Neutrophil (primary cell): Measurements from ENCODE around the gene NEDD4L.

Source experiments
- H3K27ac ChIP-seq: fragments of 200-600 bp; sonication (generic); 2 replicates; pipeline ENCODE4 v1.5.1; 2016; ENCODE audit warnings: mild to moderate bottlenecking, moderate library complexity
- H3K27me3 ChIP-seq: fragments of 200-600 bp; sonication (generic); 2 replicates; pipeline ENCODE4 v1.6.0; 2016; ENCODE audit warnings: mild to moderate bottlenecking
- H3K36me3 ChIP-seq: fragments of 200-600 bp; sonication (generic); 2 replicates; pipeline ENCODE4 v1.5.1; 2017
- H3K4me1 ChIP-seq, 2 experiments: fragments of 200-600 bp in 1 of 2; sonication (generic) in 1 of 2; 1 replicate in 1 of 2; 2 replicates in 1 of 2; pipeline versions ENCODE4 v1.5.1 to v1.6.1; 2013 to 2016; ENCODE audit warnings: low read depth in 1 of 2, low read length in 1 of 2, mild to moderate bottlenecking in 1 of 2, moderate library complexity in 1 of 2; ENCODE audit not compliant: control insufficient read depth in 1 of 2, insufficient read depth in 1 of 2
- H3K4me3 ChIP-seq, 2 experiments: fragments of 200-600 bp in 1 of 2; sonication (generic) in 1 of 2; 1 replicate in 1 of 2; 2 replicates in 1 of 2; pipeline ENCODE4 v1.5.1; 2013 to 2016; ENCODE audit warnings: low read depth in 1 of 2, low read length in 1 of 2, mild to moderate bottlenecking in 1 of 2, moderate library complexity in 1 of 2
- H3K9me3 ChIP-seq: fragments of 200-600 bp; sonication (generic); 2 replicates; pipeline ENCODE4 v1.5.1; 2016
- CTCF ChIP-seq: fragments of 200-600 bp; sonication (generic); IDR thresholded peaks from 2 replicates; pipeline ENCODE4 v1.5.1; 2016; ENCODE audit warnings: antibody characterized with exemption

NEDD4L gene

DNA sequence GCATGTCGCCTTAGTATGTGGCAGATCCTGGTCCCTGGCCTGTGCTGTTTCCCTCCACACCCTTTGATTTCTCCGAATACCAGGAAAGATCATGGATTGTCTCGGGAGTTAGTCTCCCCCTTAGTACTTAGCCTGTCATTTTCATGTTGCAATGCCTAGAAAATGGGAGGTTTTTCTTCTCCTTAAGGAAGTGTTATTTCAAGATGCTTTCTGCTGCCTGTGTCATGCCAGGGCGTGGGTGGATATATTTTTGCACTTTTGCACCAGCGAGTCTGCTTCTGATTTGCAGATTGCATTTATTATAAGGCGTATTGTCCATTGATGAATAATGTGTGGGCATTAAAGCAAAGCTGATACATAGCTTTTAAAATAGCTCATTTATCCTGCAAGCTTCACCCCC lies 223.5 kb downstream of the NEDD4L start:
- Histone ChIP-seq H3K9me3 (no peaks in the 10 kb centered on the region), H3K4me1 (no peaks in the 10 kb centered on the region), H3K27ac (no peak overlapping the region), H3K36me3 (no peaks in the 10 kb centered on the region), H3K27me3 (no peaks in the 10 kb centered on the region), H3K4me3 (no peak overlapping the region)
- no peak for TF ChIP-seq CTCF

DNA sequence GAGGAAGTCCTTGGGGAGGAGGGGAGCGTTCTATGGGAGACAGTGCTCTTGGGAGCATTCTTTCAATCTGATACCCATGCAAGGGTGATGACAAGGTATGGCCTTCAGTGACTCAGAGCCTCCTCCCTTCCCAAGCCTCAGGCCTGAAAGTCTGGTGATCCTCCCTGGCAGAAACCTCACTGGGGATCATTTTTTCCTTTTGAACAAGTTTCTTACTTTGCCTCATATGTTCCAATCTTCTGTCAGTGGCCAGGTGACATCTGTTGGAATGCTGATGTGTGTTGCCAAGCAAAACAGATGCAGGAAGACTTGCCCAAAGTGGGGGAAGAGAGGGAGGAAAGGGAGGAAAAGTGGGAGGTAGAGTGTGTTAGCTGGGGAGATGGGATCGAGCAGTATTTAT lies 224.8 kb downstream of the NEDD4L start:
- no peaks in the 10 kb centered on the region for H3K36me3 ChIP-seq
- no peak overlapping the region for H3K27ac ChIP-seq
- H3K9me3 ChIP-seq, result no peaks in the 10 kb centered on the region
- no peaks in the 10 kb centered on the region for H3K4me1 ChIP-seq
- no peaks in the 10 kb centered on the region for H3K27me3 ChIP-seq
- TF ChIP-seq CTCF, result no peak
- no peak overlapping the region for H3K4me3 ChIP-seq

- Histone ChIP-seq H3K27me3 (no peaks in the 10 kb centered on the region), H3K9me3 (no peaks in the 10 kb centered on the region), H3K4me3 (no peak overlapping the region), H3K36me3 (no peaks in the 10 kb centered on the region), H3K27ac (no peak overlapping the region), H3K4me1 (no peaks in the 10 kb centered on the region)
- TF ChIP-seq CTCF, result no peak
Observed at GRCh38 chr18:58269931-58270330, 225.9 kb downstream of the NEDD4L start.

- Histone ChIP-seq H3K9me3 (no peaks in the 10 kb centered on the region), H3K4me1 (no peaks in the 10 kb centered on the region), H3K27me3 (no peaks in the 10 kb centered on the region), H3K36me3 (no peaks in the 10 kb centered on the region), H3K27ac (no peak overlapping the region), H3K4me3 (no peak overlapping the region)
- no peak for TF ChIP-seq CTCF
Observed at GRCh38 chr18:58270396-58270795, 226.4 kb downstream of the NEDD4L start.

DNA sequence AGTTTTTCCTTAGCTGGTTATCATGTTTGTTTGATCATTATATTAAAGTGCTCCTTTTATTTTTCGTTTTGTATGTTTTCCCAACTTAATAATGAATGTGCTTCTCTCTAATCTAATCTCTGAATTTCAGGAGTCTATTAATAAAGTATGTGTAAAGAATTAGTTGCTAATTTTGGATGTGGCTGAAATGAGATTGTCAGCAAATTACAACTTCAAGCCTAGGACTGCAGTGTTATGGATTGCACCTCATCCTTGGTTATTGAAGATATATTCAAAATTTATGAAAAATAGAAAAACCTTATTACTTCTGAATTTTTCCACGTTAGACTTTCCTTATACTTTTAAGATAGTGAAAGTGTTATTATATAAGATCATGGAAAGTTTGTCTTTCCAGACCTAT lies 227.7 kb downstream of the NEDD4L start:
- Histone ChIP-seq H3K4me1 (no peaks in the 10 kb centered on the region), H3K27ac (no peak overlapping the region), H3K4me3 (no peak overlapping the region), H3K36me3 (no peaks in the 10 kb centered on the region), H3K9me3 (no peaks in the 10 kb centered on the region), H3K27me3 (no peaks in the 10 kb centered on the region)
- no peak for TF ChIP-seq CTCF

DNA sequence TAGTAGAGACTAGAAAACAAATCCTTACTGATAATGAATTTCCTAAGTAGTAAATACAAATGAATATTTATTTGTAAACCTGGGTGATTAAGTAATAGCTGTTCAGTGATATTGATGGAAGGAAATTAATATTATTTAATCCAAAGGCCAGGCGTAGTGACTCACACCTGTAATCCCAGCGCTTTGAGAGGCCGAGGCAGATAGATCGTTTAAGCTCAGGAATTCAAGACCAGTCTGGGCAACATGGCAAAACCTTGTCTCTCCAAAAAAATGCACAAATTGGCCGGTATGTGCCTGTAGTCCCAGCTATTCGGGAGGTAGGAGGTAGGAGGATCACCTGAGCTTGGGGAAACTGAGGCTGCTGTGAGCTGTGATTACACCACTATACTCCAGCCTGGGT lies 228.2 kb downstream of the NEDD4L start:
- H3K4me3 ChIP-seq, result no peak overlapping the region
- no peak overlapping the region for H3K27ac ChIP-seq
- TF ChIP-seq CTCF, result no peak
- H3K36me3 ChIP-seq, result no peaks in the 10 kb centered on the region
- H3K9me3 ChIP-seq, result no peaks in the 10 kb centered on the region
- no peaks in the 10 kb centered on the region for H3K27me3 ChIP-seq
- no peaks in the 10 kb centered on the region for H3K4me1 ChIP-seq
